CD4-positive, alpha-beta T cell (primary cell): ENCODE measurements around the gene PTTG1IP. TPM values are rescaled to one million over a fixed set of nuclear protein-coding genes. Genes with fewer than 3 reads are reported as not detected.
A peak's percentile ranks its signal among the peaks of the same experiment; 100 is the strongest.

Source experiments
- ATAC-seq: fragments of 200-7000 bp; cut with Tn5 transposase; one replicate; pipeline ENCODE4 v1.10.0; 2022; ENCODE audit warnings: mild to moderate bottlenecking; ENCODE audit not compliant: poor library complexity
- CTCF ChIA-PET: fragments of 350-600 bp; sonication (Branson Sonifier 250); formaldehyde crosslinking; loops from one replicate; lab custom pipeline; 2021; ENCODE audit warnings: antibody characterized with exemption, inconsistent platforms; lab: Charles Lee
- POLR2A ChIA-PET: fragments of 350-600 bp; sonication (Branson Sonifier 250); formaldehyde crosslinking; loops from one replicate; lab custom pipeline; 2021; ENCODE audit warnings: antibody characterized with exemption, inconsistent platforms; lab: Charles Lee
- DNase-seq, 14 experiments: peaks; one replicate each; pipeline ENCODE4 v3.0.0-alpha.2; 2013 to 2020; ENCODE audit warnings: mixed read lengths in 2 of 14
- H3K27ac ChIP-seq, 2 donors: one replicate each; pipeline versions ENCODE4 v1.5.1 to v1.7.0; 2013; ENCODE audit warnings: low read length in 2 of 2, low read depth in 1 of 2, mild to moderate bottlenecking in 1 of 2
- H3K27me3 ChIP-seq, 2 experiments: 1 replicate in 1 of 2; 2 replicates in 1 of 2; pipeline versions ENCODE4 v1.6.1 to v1.7.0; 2013; ENCODE audit warnings: low read length in 2 of 2, control low read depth in 1 of 2, mild to moderate bottlenecking in 1 of 2, moderate library complexity in 1 of 2; ENCODE audit not compliant: insufficient read depth in 2 of 2, control insufficient read depth in 1 of 2
- H3K36me3 ChIP-seq: one replicate; pipeline ENCODE4 v1.6.1; 2013; ENCODE audit warnings: low read length, control low read depth; ENCODE audit not compliant: insufficient read depth
- H3K4me1 ChIP-seq: one replicate; pipeline ENCODE4 v1.6.1; 2013; ENCODE audit warnings: low read length, control low read depth; ENCODE audit not compliant: insufficient read depth
- H3K4me3 ChIP-seq: one replicate; pipeline ENCODE4 v1.5.1; 2013; ENCODE audit warnings: mild to moderate bottlenecking, low read length, moderate library complexity
- H3K9me3 ChIP-seq, 2 experiments: 1 replicate in 1 of 2; 2 replicates in 1 of 2; pipeline versions ENCODE4 v1.6.1 to v1.7.0; 2013; ENCODE audit warnings: low read length in 2 of 2, mild to moderate bottlenecking in 2 of 2, control low read depth in 1 of 2, moderate library complexity in 1 of 2; ENCODE audit not compliant: control insufficient read depth in 1 of 2, insufficient read depth in 1 of 2
- H3K27ac Mint-ChIP-seq: one replicate; pipeline ENCODE4 v1.8.0; 2020; ENCODE audit warnings: mixed read lengths
- H3K27me3 Mint-ChIP-seq: one replicate; pipeline ENCODE4 v1.8.0; 2021; ENCODE audit warnings: mixed read lengths
- H3K36me3 Mint-ChIP-seq: one replicate; pipeline ENCODE4 v1.8.0; 2021; ENCODE audit warnings: low read depth, mixed read lengths
- H3K4me1 Mint-ChIP-seq: one replicate; pipeline ENCODE4 v1.8.0; 2021; ENCODE audit warnings: low read depth, mixed read lengths
- H3K4me3 Mint-ChIP-seq: one replicate; pipeline ENCODE4 v1.8.0; 2020; ENCODE audit warnings: mild to moderate bottlenecking, mixed read lengths
- H3K9me3 Mint-ChIP-seq: one replicate; pipeline ENCODE4 v1.8.0; 2020; ENCODE audit warnings: mixed read lengths
- intact Hi-C, 2 experiments: fragments of 100-400 bp; cut with DNase I in 1 of 2; cut with micrococcal nuclease in 1 of 2; formaldehyde crosslinking; loops; one replicate each; pipeline versions ENCODE4 v1.15.1 to v1.9.0; 2023 to 2025; cut with DNase I, micrococcal nuclease
- total RNA-seq, 174 experiments: library from RNA in 2 of 174; stranded (reverse) in 2 of 174; gene quantifications; one replicate each; pipeline ENCODE4 v1.2.3 and lab custom pipeline; 2021 to 2026
- TF ChIP-seq, protein P1 (sequence below): fragments of 200-600 bp; IDR thresholded peaks from one replicate; pipeline ENCODE4 v1.8.0; 2022; ENCODE audit warnings: antibody characterized with exemption, mild to moderate bottlenecking

Gene PTTG1IP
- total RNA-seq, 2 experiments from 2014 or later = 99.0 to 99.5 TPM

DNA sequence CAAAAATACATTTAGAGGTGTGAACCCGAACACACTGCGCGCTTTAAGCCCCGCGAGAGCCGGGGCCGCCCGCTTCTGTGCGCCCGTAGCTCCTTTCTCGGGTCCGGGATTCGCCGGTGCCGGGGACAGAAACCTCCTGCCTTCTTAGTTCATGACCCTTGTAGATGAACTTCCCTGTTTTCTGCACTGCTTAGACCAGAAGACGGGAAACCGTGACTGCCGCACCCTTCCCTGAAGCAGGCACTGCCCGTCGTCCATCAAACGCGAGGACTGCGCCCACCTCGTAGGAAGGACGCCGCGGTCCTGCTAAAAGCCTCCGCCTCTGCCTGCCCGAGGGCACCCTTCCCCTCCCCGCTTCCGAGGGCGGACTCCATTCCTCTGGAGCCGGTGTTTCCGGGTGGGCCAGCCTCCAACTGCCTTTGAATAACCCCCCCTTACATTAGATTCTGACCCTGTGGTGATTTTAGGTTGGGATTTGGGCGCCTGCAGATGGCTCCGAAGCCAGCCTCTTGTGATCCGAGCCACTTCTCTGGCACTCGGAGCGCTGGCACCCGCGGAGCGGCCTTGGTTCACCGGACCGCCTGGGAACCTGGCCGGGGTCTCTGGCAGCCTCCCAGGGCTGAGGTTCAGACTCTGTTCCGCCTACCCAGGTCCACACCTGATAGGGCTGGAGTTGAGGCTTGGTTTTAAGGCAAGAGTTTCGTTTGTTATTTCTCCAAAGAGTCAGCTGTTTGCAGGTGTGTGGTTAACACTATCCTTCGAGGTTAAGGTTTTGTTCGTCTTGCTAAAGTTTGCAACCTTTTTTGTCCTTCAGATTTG lies 1.2 kb upstream of the PTTG1IP start:
- no peaks in the 10 kb centered on the region for H3K36me3 ChIP-seq
- no peaks in the 10 kb centered on the region for H3K27me3 Mint-ChIP-seq
- ChIA-PET CTCF (interaction anchor here (0.5 to 5.7 kb wide), 11 partner anchors 10 to 364 kb away, joined by 3 to 46 read pairs (median 3); partner anchors contain the start of genes SUMO3 and UBE2G2), POLR2A (interaction anchor here (0.9 to 4.1 kb wide), 32 partner anchors 8 to 536 kb away, joined by 3 to 55 read pairs (median 6); partner anchors contain the start of genes CFAP410, SLX9, SUMO3 and UBE2G2)
- intact Hi-C loops = loop anchor here (1.0 to 10.0 kb wide), 9 partner anchors 38 to 540 kb away; partner anchors contain the start of genes UBE2G2 (in 2 of the 2), ADARB1 (in 1 of the 2), CFAP410 (in 1 of the 2) and POFUT2 (in 1 of the 2)
- ATAC-seq (no peak), DNase-seq (peak in 11 of 14 experiments; percentile 17 to 67 (median 37))
- no peaks in the 10 kb centered on the region for H3K9me3 Mint-ChIP-seq
- H3K36me3 Mint-ChIP-seq = peaks cover 24% of the 10 kb centered on the region
- peak overlapping the region; percentile 71 for H3K4me3 ChIP-seq
- H3K4me3 Mint-ChIP-seq = peak overlapping the region; percentile 97
- peak overlapping the region; percentile 78 to 81 for H3K27ac ChIP-seq
- peaks cover 51% of the 10 kb centered on the region for H3K4me1 ChIP-seq
- TF ChIP-seq, protein P1, sequence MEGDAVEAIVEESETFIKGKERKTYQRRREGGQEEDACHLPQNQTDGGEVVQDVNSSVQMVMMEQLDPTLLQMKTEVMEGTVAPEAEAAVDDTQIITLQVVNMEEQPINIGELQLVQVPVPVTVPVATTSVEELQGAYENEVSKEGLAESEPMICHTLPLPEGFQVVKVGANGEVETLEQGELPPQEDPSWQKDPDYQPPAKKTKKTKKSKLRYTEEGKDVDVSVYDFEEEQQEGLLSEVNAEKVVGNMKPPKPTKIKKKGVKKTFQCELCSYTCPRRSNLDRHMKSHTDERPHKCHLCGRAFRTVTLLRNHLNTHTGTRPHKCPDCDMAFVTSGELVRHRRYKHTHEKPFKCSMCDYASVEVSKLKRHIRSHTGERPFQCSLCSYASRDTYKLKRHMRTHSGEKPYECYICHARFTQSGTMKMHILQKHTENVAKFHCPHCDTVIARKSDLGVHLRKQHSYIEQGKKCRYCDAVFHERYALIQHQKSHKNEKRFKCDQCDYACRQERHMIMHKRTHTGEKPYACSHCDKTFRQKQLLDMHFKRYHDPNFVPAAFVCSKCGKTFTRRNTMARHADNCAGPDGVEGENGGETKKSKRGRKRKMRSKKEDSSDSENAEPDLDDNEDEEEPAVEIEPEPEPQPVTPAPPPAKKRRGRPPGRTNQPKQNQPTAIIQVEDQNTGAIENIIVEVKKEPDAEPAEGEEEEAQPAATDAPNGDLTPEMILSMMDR = no peak
- peaks cover 50% of the 10 kb centered on the region for H3K4me1 Mint-ChIP-seq
- H3K9me3 ChIP-seq = no peaks in the 10 kb centered on the region
- peak overlapping the region; percentile 92 for H3K27ac Mint-ChIP-seq
- no peaks in the 10 kb centered on the region for H3K27me3 ChIP-seq

DNA sequence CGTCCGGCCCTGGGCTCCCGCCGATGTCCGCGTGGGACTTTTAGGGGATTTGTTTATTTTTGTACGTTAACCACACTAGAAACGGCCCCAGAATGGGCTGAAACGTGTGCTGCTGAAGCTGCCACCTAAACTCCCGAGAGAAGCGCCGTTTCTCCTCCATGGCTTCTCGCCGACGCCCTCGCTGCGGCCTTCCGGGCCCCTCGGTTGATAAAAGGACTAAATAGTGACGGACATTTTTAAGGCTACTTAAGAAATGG lies 678 bp upstream of the PTTG1IP start:
- no peak for ATAC-seq

More for the DNA sequence above, 678 bp upstream of the PTTG1IP start:
- peaks cover 54% of the 10 kb centered on the region for H3K4me1 Mint-ChIP-seq
- POLR2A ChIA-PET = interaction anchor here (0.7 to 4.1 kb wide), 31 partner anchors 9 to 1146 kb away, joined by 3 to 55 read pairs (median 7); partner anchors contain the start of genes CFAP410, KRTAP12-3, SLX9 and SUMO3
- H3K27me3 Mint-ChIP-seq = no peaks in the 10 kb centered on the region
- H3K36me3 Mint-ChIP-seq = peaks cover 24% of the 10 kb centered on the region
- Histone ChIP-seq H3K4me3 (peak overlapping the region; percentile 71), H3K4me1 (peaks cover 56% of the 10 kb centered on the region), H3K9me3 (no peaks in the 10 kb centered on the region), H3K36me3 (no peaks in the 10 kb centered on the region), H3K27me3 (no peaks in the 10 kb centered on the region), H3K27ac (peak overlapping the region; percentile 78 to 81)
- peak overlapping the region; percentile 92 for H3K27ac Mint-ChIP-seq
- no peaks in the 10 kb centered on the region for H3K9me3 Mint-ChIP-seq
- intact Hi-C loops = loop anchor here (2.0 to 10.0 kb wide), 7 partner anchors 38 to 539 kb away; partner anchors contain the start of genes ADARB1 (in 1 of the 2), CFAP410 (in 1 of the 2) and POFUT2 (in 1 of the 2)
- peak overlapping the region; percentile 97 for H3K4me3 Mint-ChIP-seq
- peak in 1 of 14 experiments; percentile 40 for DNase-seq
- CTCF ChIA-PET = interaction anchor here (2.5 to 5.7 kb wide), 2 partner anchors 74 to 364 kb away, joined by 8 to 46 read pairs; partner anchors contain the start of gene UBE2G2
- TF ChIP-seq, protein P1 = no peak
